ENCODE results near the gene WFDC12. TPM values are rescaled to one million over a fixed set of nuclear protein-coding genes. Genes with fewer than 3 reads are reported as not detected.

Gene WFDC12, protein sequence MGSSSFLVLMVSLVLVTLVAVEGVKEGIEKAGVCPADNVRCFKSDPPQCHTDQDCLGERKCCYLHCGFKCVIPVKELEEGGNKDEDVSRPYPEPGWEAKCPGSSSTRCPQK
- not detected in 2 replicates for total RNA-seq

DNA sequence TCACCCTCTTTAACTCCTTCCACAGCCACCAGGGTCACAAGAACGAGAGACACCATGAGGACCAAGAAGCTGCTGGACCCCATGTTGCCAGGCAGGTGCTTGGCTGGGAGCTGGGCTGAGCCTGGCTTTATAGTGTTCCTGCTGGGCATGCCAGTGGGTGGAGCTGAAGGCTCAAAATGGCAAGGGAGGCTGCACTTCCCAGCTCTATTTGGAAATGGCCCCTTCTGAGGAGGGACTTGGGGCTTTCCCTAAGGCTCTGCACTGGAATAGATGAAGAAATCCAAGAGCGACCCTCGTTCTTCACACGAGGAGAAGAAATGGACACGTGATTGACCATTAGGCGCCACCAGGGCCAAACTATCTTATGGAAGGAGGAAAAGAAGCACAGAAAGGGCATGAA lies at the start of gene WFDC12:
TSS of gene WFDC12 (minus strand) at position 101 of the 400 bp plus-strand sequence. CDS start at position 83, 18 bp downstream.

DNA sequence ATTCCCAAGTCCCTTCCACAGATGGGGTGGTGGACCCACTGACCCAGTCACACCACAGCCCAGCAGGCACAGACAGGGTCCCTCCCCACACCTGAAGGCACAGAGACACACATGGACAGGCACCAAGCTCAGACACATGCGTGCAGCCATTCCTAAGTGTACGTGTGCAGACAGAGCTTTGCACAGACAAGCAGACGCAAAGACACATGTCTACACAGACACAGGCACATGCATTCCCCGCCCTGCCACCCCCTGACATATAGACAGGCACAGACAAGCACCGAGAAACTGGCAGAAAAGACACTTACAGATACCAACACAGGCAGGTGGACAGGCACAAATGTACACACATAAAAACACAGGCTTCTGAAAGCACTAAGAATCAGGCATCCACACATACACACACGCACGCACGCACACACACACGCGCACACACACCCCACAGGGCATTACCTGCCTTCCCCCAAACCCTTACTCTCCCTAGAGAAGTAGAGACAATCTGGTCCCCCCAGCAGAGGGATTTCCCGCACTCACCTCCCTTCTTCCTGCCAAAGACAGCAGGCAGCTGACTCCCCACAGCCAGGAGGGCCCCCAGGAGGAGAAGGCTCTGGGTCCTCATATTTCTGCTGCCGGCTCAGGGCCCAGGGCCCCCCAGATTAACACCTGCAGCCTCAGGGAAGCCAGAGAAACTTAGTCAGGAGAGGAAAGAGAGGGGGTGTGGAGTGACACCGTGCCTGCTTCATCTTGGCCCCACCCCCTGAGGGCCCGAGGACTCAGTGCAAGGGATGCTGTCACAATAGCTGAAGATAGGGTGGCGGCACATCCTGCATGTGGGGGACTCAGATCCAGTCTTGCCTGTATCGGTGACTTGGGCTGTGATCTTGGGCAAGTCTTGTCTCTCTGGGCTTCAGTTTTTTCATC lies 9.5 kb downstream of the WFDC12 start, which contains the start of gene WFDC5:
TSS of gene WFDC5 (minus strand) at position 710 of the 921 bp plus-strand sequence. CDS start at position 619, 91 bp downstream.

DNA sequence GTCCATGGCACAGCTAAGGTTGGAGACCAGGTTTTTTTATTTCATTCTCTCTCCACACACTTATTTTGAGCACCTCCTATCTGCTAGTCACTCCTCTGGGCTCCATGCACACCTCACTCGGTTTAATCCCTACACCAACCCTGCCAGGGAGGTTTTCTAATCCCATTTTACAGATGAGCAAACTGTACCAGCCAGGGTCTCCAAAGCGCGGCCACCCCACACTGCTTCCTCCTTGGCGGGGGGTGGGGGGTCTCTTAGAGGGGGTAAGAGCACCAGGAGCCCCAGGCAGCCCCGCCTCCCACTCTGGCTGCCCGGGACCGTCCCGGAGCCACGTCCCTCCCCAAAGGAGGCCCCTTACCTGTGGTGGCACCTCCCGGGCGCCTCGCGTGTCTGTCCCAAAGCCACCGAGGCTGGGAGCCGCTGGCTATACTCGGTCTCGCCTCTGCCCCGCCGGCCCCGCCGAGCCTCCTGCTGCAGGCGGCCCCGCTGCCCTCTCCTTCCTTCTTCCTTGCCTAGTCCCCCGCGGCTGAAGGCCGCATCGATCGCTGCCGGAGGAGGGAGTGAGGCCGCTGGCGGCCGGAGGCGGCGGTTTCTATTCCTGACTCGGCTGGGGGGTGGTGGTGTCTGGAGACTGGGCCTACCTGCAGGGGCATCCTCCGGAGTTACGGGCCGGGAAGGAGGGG lies 23.6 kb downstream of the WFDC12 start, which contains the start of gene KCNS1:
TSS of gene KCNS1 (minus strand) at position 565 of the 683 bp plus-strand sequence. CDS start 1,891 bp downstream, outside the sequence.

Other genes with a start within 250 kb of the WFDC12 start
- 91.9 and 99.2 TPM in 2 replicates for gene YWHAB, start 238.8 kb downstream of the WFDC12 start, total RNA-seq
- gene PABPC1L, start 214.4 kb downstream of the WFDC12 start, total RNA-seq: 10.1 TPM in 2 replicates
- gene TOMM34, start 164.1 kb downstream of the WFDC12 start, total RNA-seq: 73.4 and 75.0 TPM in 2 replicates
- gene STK4, start 158.0 kb downstream of the WFDC12 start, total RNA-seq: 11.9 and 12.4 TPM in 2 replicates
- gene KCNS1, start 23.3 kb downstream of the WFDC12 start, total RNA-seq: 0.30 and 0.34 TPM in 2 replicates
- not detected in 2 replicates for gene WFDC5, start 9.3 kb downstream of the WFDC12 start, total RNA-seq
- not detected in 2 replicates for gene PI3, start 50.4 kb upstream of the WFDC12 start, total RNA-seq
- gene SEMG1, start 82.6 kb upstream of the WFDC12 start, total RNA-seq: not detected in 2 replicates
- gene SEMG2, start 96.9 kb upstream of the WFDC12 start, total RNA-seq: not detected in 2 replicates
- gene SLPI, start 130.1 kb upstream of the WFDC12 start, total RNA-seq: not detected in 2 replicates
- gene RBPJL, start 182.4 kb upstream of the WFDC12 start, total RNA-seq: not detected in 2 replicates
- gene MATN4, start 183.8 kb upstream of the WFDC12 start, total RNA-seq: not detected in 2 replicates
- gene SDC4, start 224.0 kb upstream of the WFDC12 start, total RNA-seq: 117 and 122 TPM in 2 replicates
- gene SYS1, start 238.7 kb upstream of the WFDC12 start, total RNA-seq: 29.1 and 38.7 TPM in 2 replicates